BE2C (cell line): ENCODE measurements around the gene RC3H2.

ENCODE experiments used
- DNase-seq: peaks from one replicate; pipeline ENCODE4 v3.0.0-alpha.2; 2020
- H3K27me3 ChIP-seq: fragments of 250-450 bp; sonication (Bioruptor Pico); 2 replicates; pipeline ENCODE4 v1.5.1; 2020; ENCODE audit warnings: mild to moderate bottlenecking
- H3K36me3 ChIP-seq: fragments of 250-450 bp; sonication (Bioruptor Pico); 2 replicates; pipeline ENCODE4 v1.5.1; 2020; ENCODE audit warnings: mild to moderate bottlenecking
- H3K4me1 ChIP-seq: fragments of 250-450 bp; sonication (Bioruptor Pico); 2 replicates; pipeline ENCODE4 v1.5.1; 2020
- H3K4me3 ChIP-seq: 2 replicates; pipeline ENCODE4 v1.5.1; 2011; ENCODE audit warnings: low read depth, low read length
- H3K9me3 ChIP-seq: fragments of 250-450 bp; sonication (Bioruptor Pico); 2 replicates; pipeline ENCODE4 v1.5.1; 2020
- TF ChIP-seq, protein P1 (sequence below): IDR thresholded peaks from 2 replicates; pipeline ENCODE4 v1.5.1; 2012; ENCODE audit warnings: mild to moderate bottlenecking, low read depth, low read length

RC3H2 gene

GRCh38 chr9:122948313-122948712 is 43.2 kb upstream of the RC3H2 start:
- Histone ChIP-seq H3K9me3 (no peaks in the 10 kb centered on the region), H3K4me1 (no peaks in the 10 kb centered on the region), H3K27me3 (no peaks in the 10 kb centered on the region), H3K36me3 (no peaks in the 10 kb centered on the region), H3K4me3 (no peak overlapping the region)
- TF ChIP-seq, protein P1, sequence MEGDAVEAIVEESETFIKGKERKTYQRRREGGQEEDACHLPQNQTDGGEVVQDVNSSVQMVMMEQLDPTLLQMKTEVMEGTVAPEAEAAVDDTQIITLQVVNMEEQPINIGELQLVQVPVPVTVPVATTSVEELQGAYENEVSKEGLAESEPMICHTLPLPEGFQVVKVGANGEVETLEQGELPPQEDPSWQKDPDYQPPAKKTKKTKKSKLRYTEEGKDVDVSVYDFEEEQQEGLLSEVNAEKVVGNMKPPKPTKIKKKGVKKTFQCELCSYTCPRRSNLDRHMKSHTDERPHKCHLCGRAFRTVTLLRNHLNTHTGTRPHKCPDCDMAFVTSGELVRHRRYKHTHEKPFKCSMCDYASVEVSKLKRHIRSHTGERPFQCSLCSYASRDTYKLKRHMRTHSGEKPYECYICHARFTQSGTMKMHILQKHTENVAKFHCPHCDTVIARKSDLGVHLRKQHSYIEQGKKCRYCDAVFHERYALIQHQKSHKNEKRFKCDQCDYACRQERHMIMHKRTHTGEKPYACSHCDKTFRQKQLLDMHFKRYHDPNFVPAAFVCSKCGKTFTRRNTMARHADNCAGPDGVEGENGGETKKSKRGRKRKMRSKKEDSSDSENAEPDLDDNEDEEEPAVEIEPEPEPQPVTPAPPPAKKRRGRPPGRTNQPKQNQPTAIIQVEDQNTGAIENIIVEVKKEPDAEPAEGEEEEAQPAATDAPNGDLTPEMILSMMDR = no peak
- DNase-seq = no peak

- Histone ChIP-seq H3K4me1 (no peaks in the 10 kb centered on the region), H3K4me3 (no peak overlapping the region), H3K36me3 (no peaks in the 10 kb centered on the region), H3K27me3 (no peaks in the 10 kb centered on the region), H3K9me3 (no peaks in the 10 kb centered on the region)
- DNase-seq = no peak
- TF ChIP-seq, protein P1 = no peak
These were observed 41.4 kb upstream of the RC3H2 start for GRCh38 chr9:122946461-122947005.

GRCh38 chr9:122944960-122945888 is 40.1 kb upstream of the RC3H2 start:
- TF ChIP-seq, protein P1 = no peak
- H3K9me3 ChIP-seq = no peaks in the 10 kb centered on the region
- H3K36me3 ChIP-seq = no peaks in the 10 kb centered on the region
- no peaks in the 10 kb centered on the region for H3K4me1 ChIP-seq
- no peak overlapping the region for H3K4me3 ChIP-seq
- DNase-seq = no peak
- no peaks in the 10 kb centered on the region for H3K27me3 ChIP-seq

- TF ChIP-seq, protein P1 = no peak
- H3K4me1 ChIP-seq = no peaks in the 10 kb centered on the region
- no peak for DNase-seq
- H3K9me3 ChIP-seq = no peaks in the 10 kb centered on the region
- H3K4me3 ChIP-seq = peak overlapping the region; percentile 90
- H3K27me3 ChIP-seq = no peaks in the 10 kb centered on the region
- peaks cover 3% of the 10 kb centered on the region for H3K36me3 ChIP-seq
These were observed 36.5 kb upstream of the RC3H2 start for GRCh38 chr9:122941582-122942234.

- peak; percentile 100 for DNase-seq
- H3K36me3 ChIP-seq = peaks cover 8% of the 10 kb centered on the region
- TF ChIP-seq, protein P1 = no peak
- H3K27me3 ChIP-seq = no peaks in the 10 kb centered on the region
- H3K9me3 ChIP-seq = no peaks in the 10 kb centered on the region
- H3K4me1 ChIP-seq = no peaks in the 10 kb centered on the region
- peak within 1 kb of the TSS; percentile 90 for H3K4me3 ChIP-seq
These were observed 35.8 kb upstream of the RC3H2 start, which contains the start of gene RABGAP1 for GRCh38 chr9:122940749-122941581. Gene RABGAP1, plus strand, starts transcription at chr9:122941020. Its CDS starts 16,040 bp downstream, at chr9:122957060.
